Hepatocyte (in vitro differentiated cells): ENCODE results near the gene SHC3.

Experiments
- EZH2 ChIP-seq: fragments of 200-600 bp; sonication (generic); IDR thresholded peaks from 2 replicates; pipeline ENCODE4 v1.6.1; 2016; ENCODE audit warnings: antibody characterized with exemption, mild to moderate bottlenecking, borderline replicate concordance
- EZH2phosphoT487 ChIP-seq: fragments of 200-600 bp; sonication (generic); IDR thresholded peaks from one replicate; pipeline ENCODE4 v1.6.1; 2018; ENCODE audit warnings: antibody characterized with exemption, mild to moderate bottlenecking, low read depth, moderate library complexity; ENCODE audit not compliant: unreplicated experiment, severe bottlenecking
- TF ChIP-seq, protein P1 (sequence below): fragments of 200-600 bp; sonication (generic); IDR thresholded peaks from 2 replicates; pipeline ENCODE4 v1.5.1; 2016; ENCODE audit warnings: antibody characterized with exemption, mild to moderate bottlenecking; ENCODE audit not compliant: poor library complexity

DNA sequence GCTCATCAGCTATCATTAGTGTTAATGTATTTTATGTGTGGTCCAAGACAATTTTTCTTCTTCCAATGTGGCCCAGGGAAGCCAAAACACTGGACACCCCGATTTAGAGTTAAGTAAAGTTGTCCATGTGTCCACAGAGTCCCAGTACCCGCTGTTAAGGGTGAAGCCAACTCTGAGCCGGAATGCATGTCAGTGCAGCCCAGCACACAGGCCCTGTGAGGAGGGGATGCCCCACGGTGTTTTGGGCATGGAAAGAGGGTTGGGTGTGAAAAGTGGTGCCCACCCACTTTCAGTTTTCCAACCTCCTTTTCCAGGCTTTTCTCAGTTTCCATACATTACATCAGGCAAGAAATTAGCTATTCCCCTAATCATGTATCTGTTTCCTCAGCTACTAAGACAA is 24.4 kb downstream of the SHC3 start:
- TF ChIP-seq, protein P1, sequence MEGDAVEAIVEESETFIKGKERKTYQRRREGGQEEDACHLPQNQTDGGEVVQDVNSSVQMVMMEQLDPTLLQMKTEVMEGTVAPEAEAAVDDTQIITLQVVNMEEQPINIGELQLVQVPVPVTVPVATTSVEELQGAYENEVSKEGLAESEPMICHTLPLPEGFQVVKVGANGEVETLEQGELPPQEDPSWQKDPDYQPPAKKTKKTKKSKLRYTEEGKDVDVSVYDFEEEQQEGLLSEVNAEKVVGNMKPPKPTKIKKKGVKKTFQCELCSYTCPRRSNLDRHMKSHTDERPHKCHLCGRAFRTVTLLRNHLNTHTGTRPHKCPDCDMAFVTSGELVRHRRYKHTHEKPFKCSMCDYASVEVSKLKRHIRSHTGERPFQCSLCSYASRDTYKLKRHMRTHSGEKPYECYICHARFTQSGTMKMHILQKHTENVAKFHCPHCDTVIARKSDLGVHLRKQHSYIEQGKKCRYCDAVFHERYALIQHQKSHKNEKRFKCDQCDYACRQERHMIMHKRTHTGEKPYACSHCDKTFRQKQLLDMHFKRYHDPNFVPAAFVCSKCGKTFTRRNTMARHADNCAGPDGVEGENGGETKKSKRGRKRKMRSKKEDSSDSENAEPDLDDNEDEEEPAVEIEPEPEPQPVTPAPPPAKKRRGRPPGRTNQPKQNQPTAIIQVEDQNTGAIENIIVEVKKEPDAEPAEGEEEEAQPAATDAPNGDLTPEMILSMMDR = no peak
- TF ChIP-seq EZH2 = no peak
- no peak for TF ChIP-seq EZH2phosphoT487
